ENCODE results near the gene DNAH6. TPM values are rescaled to one million over a fixed set of nuclear protein-coding genes. Genes with fewer than 3 reads are reported as not detected.

The DNAH6 gene
- total RNA-seq, 1 donor from 2014 or later = 5.5 TPM

DNA sequence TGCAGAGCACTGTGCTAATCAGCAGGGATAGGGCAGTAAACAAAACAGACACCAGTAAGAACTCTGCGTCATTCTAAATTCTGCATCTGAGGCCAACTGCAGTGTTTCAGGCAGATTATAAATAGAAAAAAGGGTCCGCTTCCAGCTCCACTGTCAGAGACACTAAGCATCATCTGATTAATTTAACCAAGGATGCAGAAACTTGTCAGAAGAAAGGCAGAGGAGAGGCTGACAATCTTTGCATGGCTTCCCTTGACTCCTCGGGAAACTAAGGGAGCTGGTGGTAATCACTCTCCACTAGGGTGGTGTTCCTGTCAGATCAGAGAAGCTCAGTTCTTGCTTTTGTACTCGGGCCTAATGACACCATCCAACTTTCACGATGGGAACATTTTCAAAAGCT lies 123.5 kb downstream of the DNAH6 start:
- Mint-ChIP-seq H3K27me3 (no peaks in the 10 kb centered on the region), H3K9me3 (ENCODE audit: low read depth) (peaks cover 9% of the 10 kb centered on the region), H3K27ac (no peak overlapping the region), H3K4me1 (ENCODE audit: low read depth) (no peaks in the 10 kb centered on the region), H3K36me3 (ENCODE audit: insufficient read depth) (peaks cover 9% of the 10 kb centered on the region), H3K4me3 (ENCODE audit: low read depth) (no peak overlapping the region)
- no peak for DNase-seq (ENCODE audit: low spot score, unreplicated experiment)
- TF ChIP-seq, protein P1, sequence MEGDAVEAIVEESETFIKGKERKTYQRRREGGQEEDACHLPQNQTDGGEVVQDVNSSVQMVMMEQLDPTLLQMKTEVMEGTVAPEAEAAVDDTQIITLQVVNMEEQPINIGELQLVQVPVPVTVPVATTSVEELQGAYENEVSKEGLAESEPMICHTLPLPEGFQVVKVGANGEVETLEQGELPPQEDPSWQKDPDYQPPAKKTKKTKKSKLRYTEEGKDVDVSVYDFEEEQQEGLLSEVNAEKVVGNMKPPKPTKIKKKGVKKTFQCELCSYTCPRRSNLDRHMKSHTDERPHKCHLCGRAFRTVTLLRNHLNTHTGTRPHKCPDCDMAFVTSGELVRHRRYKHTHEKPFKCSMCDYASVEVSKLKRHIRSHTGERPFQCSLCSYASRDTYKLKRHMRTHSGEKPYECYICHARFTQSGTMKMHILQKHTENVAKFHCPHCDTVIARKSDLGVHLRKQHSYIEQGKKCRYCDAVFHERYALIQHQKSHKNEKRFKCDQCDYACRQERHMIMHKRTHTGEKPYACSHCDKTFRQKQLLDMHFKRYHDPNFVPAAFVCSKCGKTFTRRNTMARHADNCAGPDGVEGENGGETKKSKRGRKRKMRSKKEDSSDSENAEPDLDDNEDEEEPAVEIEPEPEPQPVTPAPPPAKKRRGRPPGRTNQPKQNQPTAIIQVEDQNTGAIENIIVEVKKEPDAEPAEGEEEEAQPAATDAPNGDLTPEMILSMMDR (IDR thresholded peaks at IDR 0.05; ENCODE audit: unreplicated experiment) = no peak

DNA sequence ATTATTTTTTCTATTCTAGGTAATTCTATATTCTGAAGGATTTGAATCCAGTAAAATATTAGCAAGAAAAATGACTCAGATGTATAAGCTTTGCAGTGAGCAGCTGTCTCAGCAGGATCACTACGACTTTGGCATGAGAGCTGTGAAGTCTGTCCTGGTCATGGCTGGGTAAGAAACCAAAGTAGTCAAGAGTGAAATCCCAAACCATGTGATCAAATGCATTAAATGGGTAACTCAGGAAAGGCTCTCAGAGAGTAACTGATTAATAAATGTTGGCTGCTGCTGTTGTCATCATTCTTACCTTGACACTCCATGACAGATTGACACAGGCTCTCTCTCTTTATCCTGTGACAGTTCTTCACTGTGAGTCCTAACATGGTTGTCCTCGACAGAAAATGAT lies 124.1 kb downstream of the DNAH6 start:
- H3K36me3 Mint-ChIP-seq (ENCODE audit: insufficient read depth) = peaks cover 9% of the 10 kb centered on the region
- H3K9me3 Mint-ChIP-seq (ENCODE audit: low read depth) = peaks cover 9% of the 10 kb centered on the region
- no peak overlapping the region for H3K4me3 Mint-ChIP-seq (ENCODE audit: low read depth)
- H3K4me1 Mint-ChIP-seq (ENCODE audit: low read depth) = no peaks in the 10 kb centered on the region
- no peak overlapping the region for H3K27ac Mint-ChIP-seq
- TF ChIP-seq, protein P1 (IDR thresholded peaks at IDR 0.05; ENCODE audit: unreplicated experiment) = no peak
- no peak for DNase-seq (ENCODE audit: low spot score, unreplicated experiment)
- H3K27me3 Mint-ChIP-seq = no peaks in the 10 kb centered on the region

DNA sequence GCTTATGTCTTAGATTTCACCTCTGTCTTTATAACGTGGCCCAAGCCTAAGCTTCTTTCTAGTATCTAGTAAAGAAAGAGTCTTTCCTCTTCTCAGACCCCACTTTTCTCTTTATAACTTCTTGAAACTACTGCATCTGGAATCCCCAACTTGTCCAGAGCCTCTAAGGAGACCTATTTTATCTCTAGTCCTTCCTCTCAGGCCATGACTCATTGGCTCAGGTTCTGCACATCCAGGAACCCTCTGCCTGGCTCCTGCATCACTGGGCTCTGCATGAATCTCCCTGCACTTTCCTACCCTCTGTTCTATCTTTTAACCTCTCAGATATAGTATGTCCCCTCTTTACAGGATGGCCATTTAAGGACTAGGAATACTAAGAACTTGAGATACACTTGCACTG lies 124.7 kb downstream of the DNAH6 start:
- no peaks in the 10 kb centered on the region for H3K27me3 Mint-ChIP-seq
- peaks cover 9% of the 10 kb centered on the region for H3K9me3 Mint-ChIP-seq (ENCODE audit: low read depth)
- no peaks in the 10 kb centered on the region for H3K4me1 Mint-ChIP-seq (ENCODE audit: low read depth)
- H3K27ac Mint-ChIP-seq = no peak overlapping the region
- DNase-seq (ENCODE audit: low spot score, unreplicated experiment) = no peak
- peaks cover 9% of the 10 kb centered on the region for H3K36me3 Mint-ChIP-seq (ENCODE audit: insufficient read depth)
- no peak overlapping the region for H3K4me3 Mint-ChIP-seq (ENCODE audit: low read depth)
- TF ChIP-seq, protein P1 (IDR thresholded peaks at IDR 0.05; ENCODE audit: unreplicated experiment) = no peak

DNA sequence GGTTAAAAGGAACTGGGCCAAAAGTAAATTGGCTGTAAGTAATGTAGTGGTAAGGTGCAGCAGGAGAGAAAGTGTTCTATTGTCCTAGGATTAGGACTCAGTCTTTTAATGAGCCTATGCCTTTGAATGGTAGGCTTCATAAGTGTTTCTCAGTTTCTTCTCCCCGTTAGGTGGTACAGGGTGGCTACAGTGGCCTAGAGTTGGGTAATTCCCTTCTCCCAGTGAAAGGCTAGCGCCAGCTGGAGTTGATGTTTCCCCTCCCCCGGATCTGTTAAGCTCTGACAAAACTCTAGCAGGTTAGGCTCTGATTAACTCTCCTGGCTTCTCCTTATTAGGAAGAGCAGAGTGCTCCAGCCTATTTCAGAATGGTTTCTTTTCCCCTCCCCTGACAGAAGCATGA lies 127.7 kb downstream of the DNAH6 start:
- no peaks in the 10 kb centered on the region for H3K4me1 Mint-ChIP-seq (ENCODE audit: low read depth)
- DNase-seq (ENCODE audit: low spot score, unreplicated experiment) = no peak
- TF ChIP-seq, protein P1 (IDR thresholded peaks at IDR 0.05; ENCODE audit: unreplicated experiment) = no peak
- H3K4me3 Mint-ChIP-seq (ENCODE audit: low read depth) = no peak overlapping the region
- H3K9me3 Mint-ChIP-seq (ENCODE audit: low read depth) = peaks cover 9% of the 10 kb centered on the region
- no peak overlapping the region for H3K27ac Mint-ChIP-seq
- H3K27me3 Mint-ChIP-seq = no peaks in the 10 kb centered on the region
- H3K36me3 Mint-ChIP-seq (ENCODE audit: insufficient read depth) = peaks cover 9% of the 10 kb centered on the region

DNA sequence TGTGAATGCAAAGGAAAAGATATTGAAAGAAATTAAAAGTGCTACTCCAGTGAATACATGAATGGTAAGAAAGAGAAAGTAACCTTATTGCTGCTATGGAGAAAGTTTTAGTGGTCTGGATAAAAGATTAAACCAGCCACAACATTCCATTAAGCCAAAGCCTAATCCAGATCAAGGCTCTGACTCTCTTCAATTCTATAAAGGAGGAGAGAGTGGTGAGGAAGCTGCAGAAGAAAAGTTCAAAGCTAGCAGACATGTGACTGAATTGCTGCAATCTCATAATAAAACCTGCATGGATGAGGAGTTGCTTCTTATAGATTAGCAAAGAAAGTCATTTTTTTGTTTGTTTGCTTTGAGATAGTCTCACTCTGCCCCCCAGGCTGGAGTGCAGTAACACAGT lies 130.2 kb downstream of the DNAH6 start:
- no peak for DNase-seq (ENCODE audit: low spot score, unreplicated experiment)
- TF ChIP-seq, protein P1 (IDR thresholded peaks at IDR 0.05; ENCODE audit: unreplicated experiment) = no peak
- Mint-ChIP-seq H3K4me3 (ENCODE audit: low read depth) (no peak overlapping the region), H3K4me1 (ENCODE audit: low read depth) (no peaks in the 10 kb centered on the region), H3K27me3 (peaks cover 3% of the 10 kb centered on the region), H3K9me3 (ENCODE audit: low read depth) (peaks cover 9% of the 10 kb centered on the region), H3K36me3 (ENCODE audit: insufficient read depth) (peaks cover 4% of the 10 kb centered on the region), H3K27ac (no peak overlapping the region)
